ENCODE measurements around the gene ELAC1. TPM values are rescaled to one million over a fixed set of nuclear protein-coding genes. Genes with fewer than 3 reads are reported as not detected.
"Not testable (repeated sequence)": the region's sequence is repeated elsewhere in the genome, so short reads cannot be mapped to it uniquely, and the experiment has no call there.

ELAC1 gene
- total and polyA plus RNA-seq, 12 donors = 2.6 to 6.7 (median 4.2) TPM

- WGBS, 2 donors = 31 to 36% methylated on average over 2 of the region's 2 CpGs
- TF ChIP-seq CTCF (IDR thresholded peaks at IDR 0.05) = no peak
- intact Hi-C loops (cut with DNase I) = no loop called here
- no peaks in the 10 kb centered on the region for H3K9me3 ChIP-seq
- DNase-seq (no peak), ATAC-seq (no peak)
- no peak overlapping the region for H3K4me3 ChIP-seq
- peaks cover 0 to 48% (median 3%) of the 10 kb centered on the region in 9 donors for H3K36me3 ChIP-seq
- H3K4me1 ChIP-seq = peaks cover 0 to 14% (median 0%) of the 10 kb centered on the region in 9 donors
- no peaks in the 10 kb centered on the region for H3K27me3 ChIP-seq
- H3K27ac ChIP-seq = no peak overlapping the region
Observed at GRCh38 chr18:50987261-50987660, 19.4 kb downstream of the ELAC1 start.

- peaks cover 0 to 37% (median 3%) of the 10 kb centered on the region in 9 donors for H3K36me3 ChIP-seq
- H3K4me3 ChIP-seq = no peak overlapping the region
- no peak overlapping the region for H3K27ac ChIP-seq
- DNase-seq (no peak), ATAC-seq (no peak)
- peaks cover 0 to 19% (median 0%) of the 10 kb centered on the region in 9 donors for H3K4me1 ChIP-seq
- no peak for TF ChIP-seq CTCF (IDR thresholded peaks at IDR 0.05)
- intact Hi-C loops (cut with DNase I) = no loop called here
- 89 to 90% methylated on average over 3 of the region's 3 CpGs for WGBS, 2 donors
- H3K27me3 ChIP-seq = no peaks in the 10 kb centered on the region
- H3K9me3 ChIP-seq = peaks cover 0 to 1% (median 0%) of the 10 kb centered on the region in 11 donors
Observed at GRCh38 chr18:50989711-50990110, 21.9 kb downstream of the ELAC1 start.

- H3K4me1 ChIP-seq = peaks cover 0 to 11% (median 0%) of the 10 kb centered on the region in 9 donors
- no peaks in the 10 kb centered on the region for H3K27me3 ChIP-seq
- intact Hi-C loops (cut with DNase I) = no loop called here
- ATAC-seq (no peak), DNase-seq (no peak)
- H3K36me3 ChIP-seq = peaks cover 0 to 11% (median 0%) of the 10 kb centered on the region in 9 donors
- TF ChIP-seq CTCF (IDR thresholded peaks at IDR 0.05) = no peak
- peaks cover 0 to 8% (median 0%) of the 10 kb centered on the region in 11 donors for H3K9me3 ChIP-seq
- H3K27ac ChIP-seq = no peak overlapping the region
- WGBS, 2 donors = 66 to 76% methylated on average over 3 of the region's 3 CpGs
- no peak overlapping the region for H3K4me3 ChIP-seq
Observed at GRCh38 chr18:50992351-50992762, 24.5 kb downstream of the ELAC1 start.

- peaks cover 0 to 9% (median 0%) of the 10 kb centered on the region in 9 donors for H3K4me1 ChIP-seq
- no peaks in the 10 kb centered on the region for H3K36me3 ChIP-seq
- no peaks in the 10 kb centered on the region for H3K27me3 ChIP-seq
- H3K27ac ChIP-seq = peak overlapping the region in 1 of 10 donors; percentile 6
- H3K9me3 ChIP-seq = peaks cover 0 to 8% (median 0%) of the 10 kb centered on the region in 11 donors
- no peak overlapping the region for H3K4me3 ChIP-seq
- intact Hi-C loops (cut with DNase I) = no loop called here
- DNase-seq (no peak), ATAC-seq (peak in 1 of 8 donors; percentile 24)
- WGBS, 2 donors = 45 to 61% methylated on average over 2 of the region's 2 CpGs
- no peak for TF ChIP-seq CTCF (IDR thresholded peaks at IDR 0.05)
Observed at GRCh38 chr18:50994031-50994430, 26.2 kb downstream of the ELAC1 start.

GRCh38 chr18:51003174-51003573 is 35.3 kb downstream of the ELAC1 start:
- intact Hi-C loops (cut with DNase I); H3K36me3 ChIP-seq; H3K9me3 ChIP-seq; DNase-seq; H3K27ac ChIP-seq; ATAC-seq; H3K27me3 ChIP-seq; H3K4me3 ChIP-seq: not testable (repeated sequence)
- 93 to 96% methylated on average over 2 of the region's 2 CpGs for WGBS, 2 donors
- peaks cover 0 to 11% (median 0%) of the 10 kb centered on the region in 9 donors for H3K4me1 ChIP-seq

Data from heart right ventricle (tissue), 16 donors.